IPS-11a (cell line): ENCODE results near the gene ACTL7A.
"Not testable (repeated sequence)": the region's sequence is repeated elsewhere in the genome, so short reads cannot be mapped to it uniquely, and the experiment has no call there.

Experiments
- H3K4me3 ChIP-seq: one replicate; pipeline ENCODE4 v1.5.1; 2013; ENCODE audit warnings: low read depth, low read length, control low read depth

The ACTL7A gene, protein sequence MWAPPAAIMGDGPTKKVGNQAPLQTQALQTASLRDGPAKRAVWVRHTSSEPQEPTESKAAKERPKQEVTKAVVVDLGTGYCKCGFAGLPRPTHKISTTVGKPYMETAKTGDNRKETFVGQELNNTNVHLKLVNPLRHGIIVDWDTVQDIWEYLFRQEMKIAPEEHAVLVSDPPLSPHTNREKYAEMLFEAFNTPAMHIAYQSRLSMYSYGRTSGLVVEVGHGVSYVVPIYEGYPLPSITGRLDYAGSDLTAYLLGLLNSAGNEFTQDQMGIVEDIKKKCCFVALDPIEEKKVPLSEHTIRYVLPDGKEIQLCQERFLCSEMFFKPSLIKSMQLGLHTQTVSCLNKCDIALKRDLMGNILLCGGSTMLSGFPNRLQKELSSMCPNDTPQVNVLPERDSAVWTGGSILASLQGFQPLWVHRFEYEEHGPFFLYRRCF

DNA sequence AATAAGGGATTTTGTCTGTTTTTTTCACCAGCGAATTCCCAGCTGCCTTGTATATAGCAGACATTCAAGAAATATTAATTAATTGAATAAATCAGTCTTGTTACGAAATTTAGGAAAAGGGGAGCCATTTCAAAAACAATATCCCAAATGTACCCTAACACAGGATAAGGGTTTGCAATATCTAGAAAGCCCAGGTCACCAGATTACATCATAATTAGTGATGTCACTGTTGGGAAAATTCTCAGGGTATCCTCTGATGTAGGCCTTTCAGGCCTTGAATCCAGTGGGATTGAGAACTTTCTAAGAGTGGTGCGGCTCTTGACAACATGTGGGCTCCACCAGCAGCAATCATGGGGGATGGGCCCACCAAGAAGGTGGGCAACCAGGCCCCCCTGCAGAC is at the start of gene ACTL7A:
Gene ACTL7A (plus strand): TSS at position 270 of the 400 bp plus-strand sequence. CDS start 57 bp downstream, at position 327.
- H3K4me3 ChIP-seq, result no peak within 1 kb of the TSS

GRCh38 chr9:108812396-108813025 is 49.6 kb upstream of the ACTL7A start:
- H3K4me3 ChIP-seq, result no peak overlapping the region

DNA sequence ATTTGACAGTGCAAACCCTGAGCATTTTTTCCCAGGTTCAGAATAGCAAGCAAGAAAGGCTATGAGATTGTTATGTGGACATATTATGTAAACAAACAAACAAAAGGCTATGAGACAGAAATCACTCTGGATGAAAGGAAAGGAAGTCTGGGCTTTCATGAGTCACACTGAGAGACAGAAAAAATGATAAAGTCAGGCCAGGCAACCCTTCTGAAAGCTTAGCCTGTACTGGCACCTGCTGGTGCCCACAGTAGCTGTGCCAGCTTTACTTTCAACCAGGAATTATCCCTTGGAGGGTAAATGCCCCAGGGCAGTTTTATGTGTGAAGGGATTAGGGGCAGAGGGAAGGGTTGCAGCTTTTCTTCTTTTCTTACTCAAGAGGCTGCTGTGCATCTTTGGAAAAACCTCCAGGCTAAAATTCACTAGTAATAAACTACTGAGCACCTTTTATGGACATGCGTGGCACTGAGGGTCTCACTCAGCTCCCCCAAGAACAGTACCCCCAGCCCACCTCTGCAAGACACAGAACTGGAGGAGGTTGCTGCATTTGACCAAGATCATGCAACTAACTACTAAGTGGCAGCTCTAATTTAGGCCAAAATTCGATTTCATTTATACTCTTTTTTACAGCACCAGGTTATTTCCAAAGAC is 48.0 kb upstream of the ACTL7A start:
- H3K4me3 ChIP-seq, result no peak overlapping the region

GRCh38 chr9:108815156-108815555 is 46.9 kb upstream of the ACTL7A start:
- no peak overlapping the region for H3K4me3 ChIP-seq

DNA sequence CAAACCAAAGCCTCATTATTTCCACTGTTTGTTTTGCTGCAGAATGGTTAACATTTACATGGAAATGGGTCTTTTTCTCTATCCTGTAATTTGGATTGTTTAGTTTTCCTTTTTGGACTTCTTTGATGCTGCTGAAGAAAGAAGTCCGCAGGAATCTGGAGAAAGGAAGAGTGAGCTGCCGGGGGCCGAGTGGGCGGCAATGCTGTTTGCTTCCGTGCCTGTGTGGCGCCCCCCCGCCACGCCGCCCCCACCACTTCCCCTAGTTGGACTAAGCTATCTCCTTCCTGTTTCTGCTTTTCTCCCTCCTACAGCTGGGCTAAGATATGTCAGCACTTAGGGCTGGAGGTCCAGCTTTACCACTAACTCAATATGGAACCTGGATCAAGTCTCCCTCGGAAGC is 46.0 kb upstream of the ACTL7A start:
- no peak overlapping the region for H3K4me3 ChIP-seq

DNA sequence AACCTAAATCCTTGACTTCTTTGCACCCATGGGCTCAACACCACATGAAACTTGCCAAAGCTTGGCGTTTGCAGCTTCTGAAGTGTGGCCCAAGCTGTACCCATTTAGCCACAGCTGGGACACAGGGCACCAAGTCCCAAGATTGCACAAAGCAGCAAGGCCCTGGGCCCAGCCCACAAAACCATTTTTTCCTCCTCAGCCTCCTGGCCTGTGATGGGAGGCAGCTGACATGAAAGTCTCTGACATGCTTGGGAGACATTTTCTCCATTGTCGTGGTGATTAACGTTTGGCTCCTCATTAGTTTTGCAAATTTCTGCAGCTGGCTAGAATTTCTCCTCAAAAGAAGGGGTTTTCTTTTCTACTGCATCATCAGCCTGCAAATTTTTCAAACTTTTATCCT is 38.2 kb upstream of the ACTL7A start:
- no peak overlapping the region for H3K4me3 ChIP-seq

DNA sequence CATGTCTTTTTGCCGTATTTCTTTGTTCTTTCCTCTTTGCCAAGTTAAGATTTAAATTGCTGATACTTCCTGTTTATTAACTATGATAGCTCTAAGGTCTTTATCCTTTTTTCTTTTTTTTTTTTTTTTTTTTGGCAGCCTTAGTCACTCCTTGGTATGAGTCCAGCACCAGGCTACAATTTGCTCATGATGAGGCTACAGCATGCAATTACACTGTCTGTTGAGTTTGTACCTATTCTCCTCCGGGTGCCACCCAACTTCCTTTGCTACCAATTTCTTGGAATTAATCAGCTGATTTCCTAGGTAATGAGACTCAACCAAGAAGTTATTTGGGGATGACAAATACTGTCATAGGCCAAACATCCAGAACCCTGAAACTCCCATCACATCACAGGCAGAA is 31.8 kb upstream of the ACTL7A start:
- no peak overlapping the region for H3K4me3 ChIP-seq

GRCh38 chr9:108831496-108832178 is 30.4 kb upstream of the ACTL7A start:
- H3K4me3 ChIP-seq, result no peak overlapping the region

GRCh38 chr9:108832179-108832500 is 29.9 kb upstream of the ACTL7A start:
- no peak overlapping the region for H3K4me3 ChIP-seq

DNA sequence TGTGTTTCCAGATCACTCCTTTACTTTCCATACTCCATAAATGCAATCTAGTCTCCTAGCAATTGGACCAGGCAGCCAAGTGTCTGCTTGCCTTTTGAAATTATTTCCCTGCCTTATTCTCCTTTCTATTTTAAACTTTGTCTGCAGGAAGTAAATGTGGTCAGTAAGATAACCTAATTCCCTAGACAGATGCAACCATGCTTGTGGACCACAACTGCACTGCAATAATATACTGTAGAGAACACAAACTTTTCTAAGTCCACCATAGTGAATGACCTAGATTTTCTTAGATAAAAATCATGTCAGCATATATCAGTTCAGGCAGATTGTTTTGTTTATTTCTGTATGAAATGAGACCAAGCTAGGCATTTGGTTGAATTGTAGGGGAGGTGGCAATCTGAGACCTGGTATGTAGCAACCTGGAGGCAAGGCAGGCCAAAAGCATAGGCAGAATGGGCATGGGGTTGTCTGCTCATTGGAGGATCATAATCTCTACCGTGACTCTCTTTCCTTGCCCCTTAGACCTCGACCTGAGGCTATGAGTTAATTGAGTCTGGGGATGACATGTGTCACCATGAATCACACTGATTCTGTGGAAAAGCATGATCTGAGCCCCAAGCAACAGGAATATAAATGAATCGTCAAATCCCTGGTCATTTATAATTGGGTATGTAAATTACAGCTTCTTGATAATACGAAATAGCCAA is 27.0 kb upstream of the ACTL7A start:
- no peak overlapping the region for H3K4me3 ChIP-seq

DNA sequence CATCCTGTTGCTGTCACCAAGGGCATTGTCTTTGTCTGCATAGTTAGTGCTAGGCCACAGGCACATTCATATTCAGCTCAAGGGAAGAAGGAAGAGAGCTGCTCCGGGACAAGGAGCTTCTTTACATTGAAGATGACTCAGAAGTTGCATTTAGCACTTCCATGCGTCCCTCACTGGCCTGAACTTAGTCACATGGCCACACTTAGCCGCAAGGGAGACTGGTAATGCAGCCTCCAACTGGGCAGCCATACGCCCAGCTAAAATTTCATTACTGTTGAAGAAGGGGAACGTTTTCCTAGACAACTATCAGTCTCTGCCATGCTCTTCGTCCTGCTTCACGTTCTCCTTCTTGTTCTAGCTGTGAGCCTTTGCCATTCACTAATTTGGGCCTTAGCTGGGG is 26.2 kb upstream of the ACTL7A start:
- H3K4me3 ChIP-seq, result no peak overlapping the region

GRCh38 chr9:108836319-108836718 is 25.7 kb upstream of the ACTL7A start:
- no peak overlapping the region for H3K4me3 ChIP-seq

DNA sequence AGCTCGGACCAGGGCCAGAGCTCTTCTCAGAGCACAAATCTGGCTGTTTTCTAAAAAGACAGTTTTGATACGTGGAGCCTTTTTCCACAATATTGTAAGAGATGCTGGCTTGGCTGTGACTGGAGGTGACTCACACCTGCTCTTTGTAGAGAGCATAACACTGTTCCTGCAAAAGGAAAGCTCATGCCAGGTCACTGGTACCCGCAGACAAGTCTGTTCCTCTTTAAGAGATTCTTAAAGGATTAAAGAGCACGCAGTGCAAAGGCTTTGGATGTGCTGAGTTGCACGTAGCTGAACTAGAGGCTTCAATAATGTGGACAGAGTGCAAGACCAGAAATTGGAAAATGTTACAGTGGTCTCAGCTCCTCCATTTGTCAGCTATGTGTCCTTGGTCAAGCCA is 25.3 kb upstream of the ACTL7A start:
- no peak overlapping the region for H3K4me3 ChIP-seq

DNA sequence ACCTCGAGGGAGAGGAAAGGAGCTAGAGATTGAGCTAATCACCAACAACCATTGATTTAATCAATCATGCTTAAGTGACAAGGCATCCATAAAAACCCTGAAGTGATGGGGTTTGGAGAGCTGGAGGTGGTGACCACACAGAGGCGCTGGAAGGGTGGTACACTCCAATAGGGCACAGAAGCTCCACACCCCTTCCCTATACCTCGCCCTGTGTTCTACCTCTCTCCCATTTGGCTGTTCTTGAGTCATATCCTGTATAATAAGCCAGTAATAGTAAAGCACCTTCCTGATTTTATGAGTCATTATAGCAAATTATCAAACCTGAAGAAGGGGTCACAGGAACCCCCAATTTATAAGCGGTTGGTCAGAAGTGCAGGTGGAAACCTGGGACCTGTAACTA is 24.5 kb upstream of the ACTL7A start:
- H3K4me3 ChIP-seq, result no peak overlapping the region

- H3K4me3 ChIP-seq, result no peak overlapping the region
Measured at GRCh38 chr9:108838017-108838416, 24.0 kb upstream of the ACTL7A start.

GRCh38 chr9:108839561-108839960 is 22.5 kb upstream of the ACTL7A start:
- H3K4me3 ChIP-seq, result not testable (repeated sequence)

DNA sequence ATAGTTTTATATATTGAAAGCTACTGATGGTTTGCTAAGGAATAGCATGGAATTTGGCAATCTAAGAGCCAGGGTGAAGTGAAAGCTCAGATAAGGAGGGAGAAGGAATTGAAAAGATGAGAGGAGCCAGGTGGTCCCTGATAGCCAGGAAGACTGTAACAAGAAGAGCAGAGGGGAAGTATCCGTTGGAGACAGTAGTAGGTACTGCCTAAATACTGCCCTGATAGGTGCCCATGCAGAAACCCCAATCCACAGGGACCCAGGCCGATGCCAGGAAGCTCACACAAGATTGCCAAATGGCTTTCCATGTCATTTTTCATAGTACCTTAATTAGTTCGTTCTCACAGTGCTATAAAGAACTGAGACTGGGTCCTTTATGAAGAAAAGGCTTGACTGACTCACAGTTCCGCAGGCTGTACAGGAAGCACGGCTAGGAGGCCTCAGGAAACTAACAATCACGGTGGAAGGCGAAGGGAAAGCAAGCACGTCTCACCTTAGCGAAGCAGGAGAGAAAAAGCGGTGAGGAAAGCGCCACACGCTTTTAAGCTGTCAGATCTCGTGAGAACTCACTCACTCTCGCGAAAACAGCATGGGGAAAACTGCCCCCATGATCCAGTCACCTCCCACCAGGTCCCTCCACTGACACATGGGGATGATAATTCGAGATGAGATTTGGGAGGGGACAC is 19.3 kb upstream of the ACTL7A start:
- H3K4me3 ChIP-seq, result no peak overlapping the region

GRCh38 chr9:108844391-108844790 is 17.7 kb upstream of the ACTL7A start:
- no peak overlapping the region for H3K4me3 ChIP-seq

GRCh38 chr9:108844856-108845255 is 17.2 kb upstream of the ACTL7A start:
- no peak overlapping the region for H3K4me3 ChIP-seq

GRCh38 chr9:108845507-108845906 is 16.6 kb upstream of the ACTL7A start:
- no peak overlapping the region for H3K4me3 ChIP-seq
